IMR-90 (cell line): Measurements from ENCODE around the gene TTC23L. TPM values are rescaled to one million over a fixed set of nuclear protein-coding genes. Genes with fewer than 3 reads are reported as not detected.

ENCODE experiments used
- ATAC-seq: fragments of 200-7000 bp; cut with Tn5 transposase; 2 replicates; pipeline ENCODE4 v1.9.1; 2020; ENCODE audit warnings: low read depth, mild to moderate bottlenecking, moderate library complexity
- BruUV-seq: library from RNA; stranded (reverse); fragments of 400-500 nt; replicated peaks from 2 replicates; lab custom pipeline; 2021; lab: Mats Ljungman, UMichigan
- CTCF ChIA-PET: fragments of 300-600 bp; formaldehyde crosslinking; extraction: SDS; loops from one replicate; lab custom pipeline; 2021; ENCODE audit warnings: antibody characterized with exemption; lab: Yijun Ruan, JAX
- POLR2A ChIA-PET: fragments of 300-600 bp; sonication (Branson Sonifier 250); formaldehyde crosslinking; loops from one replicate; lab custom pipeline; 2022; ENCODE audit warnings: antibody characterized with exemption; ENCODE audit not compliant: unreplicated experiment; lab: Charles Lee
- DNase-seq: peaks from one replicate; pipeline ENCODE4 v3.0.0; 2013
- H2AFZ ChIP-seq: replicated peaks from 2 replicates; pipeline ENCODE3; 2013; ENCODE audit warnings: low read length, mild to moderate bottlenecking; ENCODE audit not compliant: poor library complexity
- H2AK5ac ChIP-seq: 2 replicates; pipeline ENCODE4 v1.6.1; 2013; ENCODE audit warnings: low read depth, low read length, inconsistent platforms
- H2AK9ac ChIP-seq: replicated peaks from 2 replicates; pipeline ENCODE3; 2013; ENCODE audit warnings: mild to moderate bottlenecking, low read depth, low read length, moderate library complexity; ENCODE audit not compliant: poor library complexity
- H2BK120ac ChIP-seq: 2 replicates; pipeline ENCODE4 v1.6.1; 2013; ENCODE audit warnings: low read depth, low read length, inconsistent platforms
- H2BK15ac ChIP-seq: 3 replicates; pipeline ENCODE4 v1.6.1; 2013; ENCODE audit warnings: low read depth, low read length, inconsistent platforms
- H2BK20ac ChIP-seq: 2 replicates; pipeline ENCODE4 v1.6.1; 2013; ENCODE audit warnings: low read depth, mild to moderate bottlenecking, inconsistent platforms, low read length, moderate library complexity
- H2BK5ac ChIP-seq: 2 replicates; pipeline ENCODE4 v1.6.1; 2013; ENCODE audit warnings: mild to moderate bottlenecking, low read depth, low read length, inconsistent platforms; ENCODE audit not compliant: poor library complexity, severe bottlenecking
- H3K14ac ChIP-seq: replicated peaks from 2 replicates; pipeline ENCODE4 v1.6.1; 2013; ENCODE audit warnings: low read depth, low read length, inconsistent platforms
- H3K18ac ChIP-seq: 2 replicates; pipeline ENCODE4 v1.6.1; 2013; ENCODE audit warnings: low read depth, low read length, control low read depth
- H3K23ac ChIP-seq: 2 replicates; pipeline ENCODE4 v1.6.1; 2013; ENCODE audit warnings: low read depth, low read length, inconsistent platforms
- H3K27ac ChIP-seq: 2 replicates; pipeline ENCODE4 v1.5.1; 2013; ENCODE audit warnings: mild to moderate bottlenecking, control low read depth, low read length; ENCODE audit not compliant: insufficient read depth
- H3K27me3 ChIP-seq: 2 replicates; pipeline ENCODE4 v1.6.1; 2013; ENCODE audit warnings: low read length; ENCODE audit not compliant: control insufficient read depth, insufficient read depth
- H3K36me3 ChIP-seq: 2 replicates; pipeline ENCODE4 v1.6.1; 2013; ENCODE audit warnings: low read length, mixed read lengths; ENCODE audit not compliant: control insufficient read depth, insufficient read depth
- H3K4ac ChIP-seq: 2 replicates; pipeline ENCODE4 v1.6.1; 2013; ENCODE audit warnings: low read depth, low read length, inconsistent platforms
- H3K4me1 ChIP-seq: 2 replicates; pipeline ENCODE4 v1.6.1; 2013; ENCODE audit warnings: low read length, mixed read lengths; ENCODE audit not compliant: control insufficient read depth, insufficient read depth
- H3K4me2 ChIP-seq: 2 replicates; pipeline ENCODE4 v1.6.1; 2013; ENCODE audit warnings: low read depth, mild to moderate bottlenecking, control low read depth, low read length, moderate library complexity
- H3K4me3 ChIP-seq: 2 replicates; pipeline ENCODE4 v1.5.1; 2013; ENCODE audit warnings: low read depth, mild to moderate bottlenecking, control low read depth, low read length, moderate library complexity; ENCODE audit not compliant: insufficient read depth
- H3K56ac ChIP-seq: 2 replicates; pipeline ENCODE4 v1.6.1; 2013; ENCODE audit warnings: low read length, inconsistent platforms; ENCODE audit not compliant: insufficient read depth; ENCODE audit errors: extremely low read depth
- H3K79me1 ChIP-seq, 2 experiments: 2 replicates each; pipeline ENCODE4 v1.6.1; 2013; ENCODE audit warnings: low read length in 2 of 2, inconsistent platforms in 1 of 2, low read depth in 1 of 2
- H3K9ac ChIP-seq: 2 replicates; pipeline ENCODE4 v1.6.1; 2013; ENCODE audit warnings: low read depth, low read length, control low read depth
- H3K9me1 ChIP-seq: 2 replicates; pipeline ENCODE4 v1.6.1; 2013; ENCODE audit warnings: low read length, inconsistent platforms; ENCODE audit not compliant: insufficient read depth
- H3K9me3 ChIP-seq: 2 replicates; pipeline ENCODE4 v1.6.1; 2013; ENCODE audit warnings: low read length; ENCODE audit not compliant: control insufficient read depth, insufficient read depth
- H4K20me1 ChIP-seq: 2 replicates; pipeline ENCODE4 v1.6.1; 2013; ENCODE audit warnings: low read length, inconsistent platforms; ENCODE audit not compliant: insufficient read depth
- H4K5ac ChIP-seq: 2 replicates; pipeline ENCODE4 v1.6.1; 2013; ENCODE audit warnings: mild to moderate bottlenecking, low read depth, low read length, control low read depth
- H4K8ac ChIP-seq, 2 experiments: 2 replicates each; pipeline ENCODE4 v1.6.1; 2013; ENCODE audit warnings: low read depth in 2 of 2, low read length in 2 of 2, control low read depth in 1 of 2, inconsistent platforms in 1 of 2
- H4K91ac ChIP-seq: 2 replicates; pipeline ENCODE4 v1.6.1; 2013; ENCODE audit warnings: low read depth, low read length, inconsistent platforms; ENCODE audit not compliant: insufficient read depth
- CEBPB ChIP-seq: IDR thresholded peaks from 2 replicates; pipeline ENCODE4 v1.6.1; 2012; ENCODE audit warnings: low read depth, low read length, improper control_type of control experiment
- FOS ChIP-seq: fragments of 150-350 bp; IDR thresholded peaks from 2 replicates; pipeline ENCODE4 v1.6.1; 2016; ENCODE audit warnings: low read depth, low read length
- RFX5 ChIP-seq: IDR thresholded peaks from 2 replicates; pipeline ENCODE4 v1.8.0; 2012; ENCODE audit warnings: low read depth, mild to moderate bottlenecking, low read length, moderate library complexity
- WGBS, 2 experiments: methylation state at CpG; one replicate each; pipeline versions ENCODE4 v1.1.5 to v1.1.7; 2013; ENCODE audit warnings: missing lambda C conversion rate in 2 of 2; ENCODE audit not compliant: insufficient read length in 1 of 2; ENCODE audit errors: extremely low coverage in 2 of 2; 5-methylcytosine and 5-hydroxymethylcytosine counted together
- dilution Hi-C: fragments of 300-500 bp; cut with HindIII; formaldehyde crosslinking; loops from one replicate; pipeline ENCODE4 v1.14.3; 2018; ENCODE audit warnings: low sequenced_read_pairs; ENCODE audit not compliant: unreplicated experiment
- in situ Hi-C: fragments of 300-500 bp; cut with MboI; formaldehyde crosslinking; loops from 3 replicates; pipeline ENCODE4 v1.14.3; 2019; ENCODE audit warnings: low sequenced_read_pairs, inconsistent platforms, mixed read lengths
- intact Hi-C: fragments of 100-400 bp; cut with micrococcal nuclease; formaldehyde crosslinking; loops from 2 replicates; pipeline ENCODE4 v1.10.0; 2022
- polyA plus RNA-seq, 3 experiments: library from polyadenylated mRNA; depleted of rRNA; stranded (reverse); fragments of >200 nt; gene quantifications; 2 replicates each; pipeline ENCODE4 v1.2.3, GENCODE V29; 2012; ENCODE audit warnings: low replicate concordance in 1 of 3
- total RNA-seq: library from RNA; depleted of rRNA; stranded (reverse); fragments of >200 nt; gene quantifications from 2 replicates; pipeline ENCODE4 v1.2.3, GENCODE V29; 2012

TTC23L gene
- total and polyA plus RNA-seq, 2 of the 4 experiments (the other 2 are of a cell fraction): under 0.01 TPM; not detected in 1

- no peak for TF ChIP-seq RFX5
- peak; percentile 54 for TF ChIP-seq CEBPB
- no peak for TF ChIP-seq FOS
- no peaks in the 10 kb centered on the region for H3K27me3 ChIP-seq
- peaks cover 54 to 75% of the 10 kb centered on the region in 2 experiments for H3K79me1 ChIP-seq
- no peak overlapping the region for H3K4ac ChIP-seq
- DNase-seq: no peak
- H3K18ac ChIP-seq: no peak overlapping the region
- H3K9me3 ChIP-seq: no peaks in the 10 kb centered on the region
- H3K9ac ChIP-seq: no peak overlapping the region
- H3K4me2 ChIP-seq: no peak overlapping the region
- H4K91ac ChIP-seq: no peak overlapping the region
- H4K20me1 ChIP-seq: peaks cover 41% of the 10 kb centered on the region
- H2AK9ac ChIP-seq: no peak overlapping the region
- in situ Hi-C loops (no loop called here), intact Hi-C loops (no loop called here), dilution Hi-C loops (no loop called here)
- H3K14ac ChIP-seq: no peak overlapping the region
- no peak overlapping the region for H2BK120ac ChIP-seq
- H2BK15ac ChIP-seq: no peak overlapping the region
- H4K5ac ChIP-seq: no peak overlapping the region
- no peak overlapping the region for H3K27ac ChIP-seq
- ChIA-PET POLR2A (no interaction called here), CTCF (no interaction called here)
- H3K56ac ChIP-seq: no peak overlapping the region
- WGBS, 2 experiments: no CpG with 5 or more reads among the region's 9 CpGs
- no peak overlapping the region for H3K4me3 ChIP-seq
- H2AK5ac ChIP-seq: no peak overlapping the region
- H3K9me1 ChIP-seq: peaks cover 21% of the 10 kb centered on the region
- H2BK20ac ChIP-seq: no peak overlapping the region
- no TSS peak for BruUV-seq
- H2BK5ac ChIP-seq: no peak overlapping the region
- H2AFZ ChIP-seq: no peak overlapping the region
- no peak overlapping the region for H4K8ac ChIP-seq
- no peak overlapping the region for H3K23ac ChIP-seq
- peaks cover 53% of the 10 kb centered on the region for H3K36me3 ChIP-seq
- no peak for ATAC-seq
- H3K4me1 ChIP-seq: peaks cover 2% of the 10 kb centered on the region; the same call in 1 of the 2 replicates
Observed at GRCh38 chr5:34802834-34803563, 36.0 kb upstream of the TTC23L start.
